Measurements from ENCODE around the gene LZTR1.
"Not testable (repeated sequence)": the region's sequence is repeated elsewhere in the genome, so short reads cannot be mapped to it uniquely, and the experiment has no call there.

Gene LZTR1

GRCh38 chr22:20981787-20982562 lies at the start of gene LZTR1:
Gene LZTR1 (plus strand): TSS chr22:20982297. CDS start chr22:20982372, 75 bp downstream.
- DNase-seq (ENCODE audit: low read depth), result peak; percentile 51

- no peak for DNase-seq (ENCODE audit: low read depth)
Observed at GRCh38 chr22:20933910-20934309, 48.2 kb upstream of the LZTR1 start.

GRCh38 chr22:20935049-20935448 lies 47.0 kb upstream of the LZTR1 start:
- DNase-seq (ENCODE audit: low read depth), result not testable (repeated sequence)

DNA sequence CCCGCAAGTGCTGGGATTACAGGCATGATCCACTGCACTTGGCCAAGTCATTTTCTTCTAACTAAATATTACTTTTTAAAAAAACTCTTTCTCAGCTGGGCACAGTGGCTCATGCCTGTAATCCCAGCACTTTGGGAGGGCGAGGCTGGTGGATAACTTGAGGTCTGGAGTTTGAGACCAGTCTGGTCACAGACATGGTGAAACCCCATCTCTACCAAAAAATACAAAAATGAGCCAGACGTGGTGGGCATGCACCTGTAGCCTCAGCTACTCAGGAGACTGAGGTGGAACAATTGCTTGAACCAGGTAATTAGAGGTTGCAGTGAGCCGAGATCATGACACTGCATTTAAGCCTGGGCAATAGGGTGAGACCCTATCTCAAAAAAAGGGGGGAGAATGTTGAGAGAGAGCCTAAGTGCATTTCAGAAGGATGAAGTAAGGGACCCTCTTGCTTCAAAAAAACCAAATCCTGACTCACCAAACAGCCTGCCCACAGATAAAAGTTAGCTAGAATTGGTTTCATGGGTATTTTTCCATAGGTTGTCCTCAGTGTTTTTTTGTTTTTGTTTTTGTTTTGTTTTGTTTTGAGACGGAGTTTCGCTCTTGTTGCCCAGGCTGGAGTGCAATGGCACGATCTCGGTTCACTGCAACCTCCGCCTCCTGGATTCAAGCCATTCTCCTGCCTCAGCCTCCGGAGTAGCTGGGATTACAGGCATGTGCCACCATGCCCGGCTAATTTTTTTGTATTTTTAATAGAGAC lies 46.1 kb upstream of the LZTR1 start:
- not testable (repeated sequence) for DNase-seq (ENCODE audit: low read depth)

DNA sequence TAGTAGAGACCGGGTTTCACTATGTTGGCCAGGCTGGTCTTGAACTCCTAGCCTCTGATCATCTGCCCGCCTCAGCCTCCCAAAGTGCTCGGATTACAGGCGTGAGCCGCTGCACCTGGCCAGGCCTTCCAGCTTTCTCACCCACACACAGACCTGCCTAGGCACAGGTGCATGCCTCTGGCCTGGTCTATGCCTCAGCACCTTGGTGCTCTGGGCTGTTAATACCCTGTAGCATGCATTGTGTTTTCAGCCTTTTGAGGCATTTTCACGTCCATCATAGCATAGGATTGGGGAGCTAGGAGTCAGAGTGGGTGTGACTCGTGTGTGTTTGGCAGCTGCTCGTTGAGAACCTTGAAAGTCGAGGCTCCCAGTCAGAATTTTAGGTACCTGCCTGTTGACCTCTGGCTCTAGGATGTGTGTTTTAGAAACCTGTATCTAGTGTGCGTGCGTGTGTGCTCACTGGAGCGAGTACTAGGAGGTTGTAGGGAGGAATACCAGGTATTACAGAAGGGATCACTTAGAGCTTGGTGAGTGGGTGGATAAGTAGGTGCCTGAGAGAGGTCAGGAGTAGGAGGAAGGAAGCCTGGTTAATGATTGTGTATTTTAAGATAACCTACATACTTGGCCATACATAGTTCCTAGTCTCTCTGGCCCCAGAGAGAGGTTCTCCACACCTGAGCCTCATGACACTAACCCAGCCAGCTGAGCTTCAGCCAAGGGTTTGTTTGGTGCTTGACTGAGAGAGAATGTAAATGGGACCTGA lies 44.9 kb upstream of the LZTR1 start:
- DNase-seq (ENCODE audit: low read depth), result no peak

DNA sequence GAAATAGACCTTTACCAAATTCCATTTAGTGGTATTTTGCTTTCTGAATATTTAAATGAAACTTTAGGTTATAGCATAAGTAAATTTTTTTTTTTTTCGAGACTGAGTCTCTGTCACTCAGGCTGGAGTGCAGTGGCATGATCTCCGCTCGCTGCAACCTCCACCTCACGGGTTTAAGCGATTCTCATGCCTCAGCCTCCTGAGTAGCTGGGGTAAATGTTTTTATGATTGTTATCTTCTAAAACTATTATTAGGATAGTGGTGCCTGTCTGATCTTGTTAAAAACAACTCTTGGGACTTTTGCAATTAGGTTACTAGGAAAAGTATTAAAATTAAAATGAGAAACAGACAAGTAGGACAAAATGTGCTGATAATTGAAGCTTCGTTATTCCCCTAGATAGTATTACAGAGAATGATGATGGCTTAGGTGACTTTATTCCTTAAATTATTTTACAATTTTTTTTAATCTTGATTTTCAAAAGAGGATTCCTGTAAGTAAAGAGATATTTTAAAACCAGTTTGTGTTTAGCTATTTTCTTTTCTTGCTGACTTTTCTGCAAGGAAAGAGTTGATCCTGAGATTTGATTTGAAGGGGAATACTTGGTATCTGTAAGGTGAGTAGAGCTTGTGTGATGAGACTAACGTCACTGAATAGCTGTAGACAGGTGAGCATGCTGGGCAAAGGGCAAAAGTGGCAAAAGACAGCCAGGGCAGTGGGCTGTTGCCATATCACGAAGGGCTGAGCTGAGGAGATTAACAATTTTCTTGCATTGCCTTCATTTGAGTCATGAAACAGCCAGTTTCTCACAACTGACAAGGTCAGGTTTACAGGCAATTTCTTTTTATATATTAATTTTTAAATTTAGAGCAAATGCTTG lies 44.1 kb upstream of the LZTR1 start:
- no peak for DNase-seq (ENCODE audit: low read depth)

- DNase-seq (ENCODE audit: low read depth), result not testable (repeated sequence)
Observed at GRCh38 chr22:20939457-20940185, 42.5 kb upstream of the LZTR1 start.

GRCh38 chr22:20940186-20940651 lies 41.9 kb upstream of the LZTR1 start:
- no peak for DNase-seq (ENCODE audit: low read depth)

DNA sequence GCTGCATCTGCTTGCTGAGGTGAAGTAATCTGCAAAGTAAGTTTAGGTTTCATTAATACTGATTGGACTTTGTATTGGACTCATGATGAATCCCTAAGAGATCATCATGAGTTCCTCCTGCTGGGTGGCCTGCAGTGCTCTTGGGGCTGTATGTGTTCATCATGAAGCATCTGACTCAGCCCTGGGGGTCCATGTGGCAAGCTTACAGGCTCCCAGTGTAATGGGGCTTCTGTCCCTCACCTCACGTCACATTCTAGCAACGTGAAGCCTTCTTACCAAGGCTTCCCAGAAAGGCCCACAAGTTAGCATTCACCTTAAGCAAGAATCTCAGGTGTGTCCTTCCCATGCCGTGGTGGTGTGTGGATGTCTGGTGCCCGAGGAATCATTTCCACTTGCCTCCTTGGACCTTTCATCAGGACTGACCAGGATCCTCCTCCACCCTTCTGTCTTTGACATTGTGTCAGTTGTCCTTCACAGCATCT lies 41.2 kb upstream of the LZTR1 start:
- no peak for DNase-seq (ENCODE audit: low read depth)

DNA sequence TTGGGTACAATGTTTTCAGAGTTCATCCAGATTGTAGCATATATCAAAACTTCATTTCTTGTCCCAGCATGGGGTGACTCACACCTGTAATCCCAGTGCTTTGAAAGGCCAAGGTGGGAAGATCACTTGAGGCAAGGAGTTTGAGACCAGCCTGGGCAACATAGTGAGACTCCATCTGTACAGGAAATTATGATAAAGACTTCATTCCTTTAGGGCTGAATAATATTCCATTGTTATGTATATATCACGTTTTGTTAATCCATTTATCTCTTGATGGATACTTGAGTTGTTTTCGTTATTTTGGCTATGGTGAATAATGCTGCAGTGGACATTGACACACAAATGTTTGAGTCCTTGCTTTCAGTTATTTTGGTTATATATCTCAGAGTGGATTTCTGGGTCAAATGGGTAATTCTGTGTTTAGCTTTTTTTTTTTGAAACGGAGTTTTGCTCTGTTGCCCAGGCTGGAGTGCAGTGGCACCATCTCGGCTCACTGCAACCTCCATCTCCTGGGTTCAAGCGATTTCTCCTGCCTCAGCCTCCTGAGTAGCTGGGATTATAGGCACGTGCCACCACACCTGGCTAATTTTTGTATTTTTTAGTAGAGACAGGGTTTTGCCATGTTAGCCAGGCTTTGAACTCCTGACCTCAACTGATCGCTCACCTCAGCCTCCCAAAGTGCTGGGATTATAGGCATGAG lies 39.7 kb upstream of the LZTR1 start:
- not testable (repeated sequence) for DNase-seq (ENCODE audit: low read depth)

- DNase-seq (ENCODE audit: low read depth), result no peak
Observed at GRCh38 chr22:20943104-20943933, 38.8 kb upstream of the LZTR1 start.

- DNase-seq (ENCODE audit: low read depth), result no peak
Observed at GRCh38 chr22:20944042-20944441, 38.1 kb upstream of the LZTR1 start.

DNA sequence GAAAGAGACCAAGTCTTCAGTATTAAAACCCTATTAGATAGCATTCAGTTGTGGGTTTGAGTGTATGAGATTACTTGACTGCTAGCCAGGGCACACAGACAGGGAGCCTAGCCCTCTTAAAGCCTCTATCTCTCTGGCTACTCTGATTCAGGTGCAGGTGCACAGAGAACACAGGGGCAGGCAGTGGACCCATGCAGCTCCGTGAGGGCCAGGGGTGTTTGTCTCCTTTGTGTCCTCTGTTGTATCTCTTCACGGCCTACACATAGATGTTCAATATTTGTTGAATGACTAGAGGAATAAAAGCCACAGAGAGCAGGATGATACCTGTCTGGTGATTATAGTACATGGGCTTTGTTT lies 36.5 kb upstream of the LZTR1 start:
- DNase-seq (ENCODE audit: low read depth), result no peak

- no peak for DNase-seq (ENCODE audit: low read depth)
Observed at GRCh38 chr22:20946080-20946986, 35.8 kb upstream of the LZTR1 start.

- DNase-seq (ENCODE audit: low read depth), result no peak
Observed at GRCh38 chr22:20946991-20947390, 35.1 kb upstream of the LZTR1 start.

DNA sequence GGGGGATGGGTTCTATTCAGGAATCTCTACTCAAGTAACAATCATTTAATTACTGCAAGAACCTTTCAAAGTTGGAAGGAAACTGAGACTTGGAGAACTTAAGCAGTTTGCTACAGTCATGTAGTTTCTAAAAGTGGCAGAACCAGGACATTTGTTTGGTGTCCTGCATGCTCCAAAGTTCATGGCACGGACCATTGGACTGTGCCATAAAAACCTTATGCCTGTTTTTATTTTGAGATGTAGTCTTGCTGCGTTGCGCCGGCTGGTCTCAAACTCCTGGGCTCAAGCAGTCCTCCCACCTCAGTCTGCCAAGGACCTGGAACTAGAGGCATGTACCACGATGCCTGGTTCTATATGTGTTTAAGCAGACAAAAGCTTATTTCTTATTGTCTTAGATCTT lies 33.6 kb upstream of the LZTR1 start:
- no peak for DNase-seq (ENCODE audit: low read depth)

- DNase-seq (ENCODE audit: low read depth), result no peak
Observed at GRCh38 chr22:20948989-20949388, 33.1 kb upstream of the LZTR1 start.

DNA sequence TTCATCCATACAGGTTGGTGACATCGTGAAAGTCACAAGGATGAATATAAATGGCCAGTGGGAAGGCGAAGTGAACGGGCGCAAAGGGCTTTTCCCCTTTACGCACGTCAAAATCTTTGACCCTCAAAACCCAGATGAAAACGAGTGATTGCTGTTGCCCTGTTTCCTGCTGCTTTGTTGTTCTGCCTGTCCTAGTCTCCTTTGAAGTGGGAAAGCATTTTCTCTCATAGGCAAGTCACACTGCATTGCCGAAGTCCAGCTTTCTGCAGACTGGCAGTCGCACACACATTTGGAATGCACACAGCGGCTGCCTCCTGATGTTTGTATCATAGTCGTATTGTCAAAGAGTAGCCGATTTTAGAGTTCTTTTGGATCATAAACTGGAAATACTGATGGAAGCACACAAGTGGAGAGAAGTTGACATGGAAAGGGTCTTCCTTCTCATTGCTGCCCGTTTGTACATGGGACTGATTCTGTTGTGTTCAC lies 32.4 kb upstream of the LZTR1 start:
- no peak for DNase-seq (ENCODE audit: low read depth)
